K562 treated with DMSO at 1 percent for 12 hours (cell line): ENCODE data around the gene PRPF40A. TPM values are rescaled to one million over a fixed set of nuclear protein-coding genes. Genes with fewer than 3 reads are reported as not detected.

Experiments used
- total RNA-seq: library from RNA; unstranded; fragments of 300-600 nt; gene quantifications from 2 replicates; pipeline ENCODE4 v1.2.3, GENCODE V29; 2022; ENCODE audit not compliant: insufficient read depth

Gene PRPF40A
- total RNA-seq: 54.9 and 92.9 TPM in 2 replicates

GRCh38 chr2:152717228-152718075, at the start of gene PRPF40A:
TSS of gene PRPF40A (minus strand) at chr2:152717461. CDS start at chr2:152717439, 22 bp downstream.

GRCh38 chr2:152718076-152718908, 1.0 kb upstream of the PRPF40A start, which contains the start of gene ARL6IP6:
TSS of gene ARL6IP6 (plus strand) at chr2:152718620. CDS start at chr2:152718625, 5 bp downstream.

Other genes with a start within 250 kb of the PRPF40A start
- 28.2 and 41.5 TPM in 2 replicates for gene ARL6IP6, start 1.2 kb upstream of the PRPF40A start, total RNA-seq